HEK293 (cell line): ENCODE data around the gene IL11.

Source experiments
- FEZF1 ChIP-seq: fragments of 450-650 bp; formaldehyde crosslinking; IDR thresholded peaks from 2 replicates; pipeline ENCODE4 v1.5.1; 2016; ENCODE audit warnings: missing biosample characterization, missing genetic modification characterization
- GFI1B ChIP-seq: fragments of 450-650 bp; formaldehyde crosslinking; IDR thresholded peaks from 2 replicates; pipeline ENCODE4 v1.5.1; 2016; ENCODE audit warnings: missing biosample characterization, missing genetic modification characterization
- HOXC10 ChIP-seq: sonication (generic); formaldehyde crosslinking; IDR thresholded peaks from 2 replicates; pipeline ENCODE4 v1.8.1; 2023; ENCODE audit warnings: mild to moderate bottlenecking, missing genetic modification reagents
- KLF16 ChIP-seq: fragments of 450-650 bp; formaldehyde crosslinking; IDR thresholded peaks from 2 replicates; pipeline ENCODE4 v1.5.1; 2017; ENCODE audit warnings: missing biosample characterization, missing genetic modification characterization
- KLF7 ChIP-seq: fragments of 450-650 bp; formaldehyde crosslinking; IDR thresholded peaks from 2 replicates; pipeline ENCODE4 v1.5.1; 2016; ENCODE audit warnings: missing biosample characterization, missing genetic modification characterization, borderline replicate concordance
- MYNN ChIP-seq: fragments of 450-650 bp; formaldehyde crosslinking; IDR thresholded peaks from 2 replicates; pipeline ENCODE4 v1.5.1; 2016; ENCODE audit warnings: missing biosample characterization, missing genetic modification characterization, borderline replicate concordance
- PATZ1 ChIP-seq: fragments of 450-650 bp; formaldehyde crosslinking; IDR thresholded peaks from 2 replicates; pipeline ENCODE4 v1.5.1; 2016; ENCODE audit warnings: missing biosample characterization, missing genetic modification characterization
- PRDM10 ChIP-seq: fragments of 450-650 bp; formaldehyde crosslinking; IDR thresholded peaks from 2 replicates; pipeline ENCODE4 v1.5.1; 2016; ENCODE audit warnings: missing biosample characterization, missing genetic modification characterization
- SCRT1 ChIP-seq: fragments of 450-650 bp; formaldehyde crosslinking; IDR thresholded peaks from 2 replicates; pipeline ENCODE4 v1.5.1; 2016; ENCODE audit warnings: missing biosample characterization, missing genetic modification characterization, borderline replicate concordance
- ZBTB11 ChIP-seq: fragments of 450-650 bp; formaldehyde crosslinking; conservative IDR thresholded peaks from 2 replicates; pipeline ENCODE4 v1.5.1; 2016; ENCODE audit warnings: low read depth, missing biosample characterization, missing genetic modification characterization
- ZBTB20 ChIP-seq: fragments of 450-650 bp; formaldehyde crosslinking; IDR thresholded peaks from 2 replicates; pipeline ENCODE4 v1.5.1; 2016; ENCODE audit warnings: missing biosample characterization, missing genetic modification characterization
- ZBTB21 ChIP-seq: fragments of 450-650 bp; formaldehyde crosslinking; IDR thresholded peaks from 2 replicates; pipeline ENCODE4 v1.5.1; 2017; ENCODE audit warnings: missing biosample characterization, missing genetic modification characterization
- ZEB2 ChIP-seq: fragments of 450-650 bp; formaldehyde crosslinking; IDR thresholded peaks from 2 replicates; pipeline ENCODE4 v1.5.1; 2016; ENCODE audit warnings: missing biosample characterization, missing genetic modification characterization
- ZFP3 ChIP-seq: fragments of 450-650 bp; formaldehyde crosslinking; IDR thresholded peaks from 2 replicates; pipeline ENCODE4 v1.5.1; 2016; ENCODE audit warnings: low read depth, missing biosample characterization, missing genetic modification characterization
- ZNF10 ChIP-seq: fragments of 450-650 bp; formaldehyde crosslinking; IDR thresholded peaks from 2 replicates; pipeline ENCODE4 v1.5.1; 2017; ENCODE audit warnings: missing biosample characterization, missing genetic modification characterization
- ZNF112 ChIP-seq: fragments of 450-650 bp; formaldehyde crosslinking; IDR thresholded peaks from 2 replicates; pipeline ENCODE4 v1.5.0; 2017; ENCODE audit warnings: missing biosample characterization, missing genetic modification characterization
- ZNF155 ChIP-seq: fragments of 450-650 bp; formaldehyde crosslinking; IDR thresholded peaks from 2 replicates; pipeline ENCODE4 v1.5.1; 2016; ENCODE audit warnings: missing biosample characterization, missing genetic modification characterization
- ZNF2 ChIP-seq: fragments of 450-650 bp; formaldehyde crosslinking; IDR thresholded peaks from 2 replicates; pipeline ENCODE4 v1.5.1; 2016; ENCODE audit warnings: missing biosample characterization, missing genetic modification characterization
- ZNF221 ChIP-seq: fragments of 450-650 bp; formaldehyde crosslinking; IDR thresholded peaks from 2 replicates; pipeline ENCODE4 v1.5.1; 2017; ENCODE audit warnings: missing biosample characterization, missing genetic modification characterization, borderline replicate concordance
- ZNF23 ChIP-seq: fragments of 450-650 bp; formaldehyde crosslinking; IDR thresholded peaks from 2 replicates; pipeline ENCODE4 v1.5.1; 2016; ENCODE audit warnings: missing biosample characterization, missing genetic modification characterization, borderline replicate concordance
- ZNF24 ChIP-seq: fragments of 450-650 bp; formaldehyde crosslinking; IDR thresholded peaks from 2 replicates; pipeline ENCODE4 v1.5.1; 2016; ENCODE audit warnings: missing biosample characterization, missing genetic modification characterization
- ZNF248 ChIP-seq: fragments of 450-650 bp; formaldehyde crosslinking; IDR thresholded peaks from 2 replicates; pipeline ENCODE4 v1.5.1; 2017; ENCODE audit warnings: missing biosample characterization, missing genetic modification characterization
- ZNF292 ChIP-seq: fragments of 450-650 bp; formaldehyde crosslinking; IDR thresholded peaks from 2 replicates; pipeline ENCODE4 v1.5.1; 2016; ENCODE audit warnings: low read depth, missing biosample characterization, missing genetic modification characterization, borderline replicate concordance
- ZNF324 ChIP-seq: fragments of 450-650 bp; formaldehyde crosslinking; IDR thresholded peaks from 2 replicates; pipeline ENCODE4 v1.5.1; 2016; ENCODE audit warnings: missing biosample characterization, missing genetic modification characterization
- ZNF335 ChIP-seq: fragments of 450-650 bp; formaldehyde crosslinking; conservative IDR thresholded peaks from 2 replicates; pipeline ENCODE4 v1.5.1; 2016; ENCODE audit warnings: missing biosample characterization, missing genetic modification characterization
- ZNF629 ChIP-seq: fragments of 450-650 bp; formaldehyde crosslinking; IDR thresholded peaks from 2 replicates; pipeline ENCODE4 v1.5.1; 2017; ENCODE audit warnings: missing biosample characterization, missing genetic modification characterization
- TF ChIP-seq, protein P1 (sequence below): fragments of 450-650 bp; formaldehyde crosslinking; IDR thresholded peaks from 2 replicates; pipeline ENCODE4 v1.5.1; 2017; ENCODE audit warnings: missing biosample characterization, missing genetic modification characterization
- TF ChIP-seq, protein P2 (sequence below): fragments of 450-650 bp; formaldehyde crosslinking; IDR thresholded peaks from 2 replicates; pipeline ENCODE4 v1.5.1; 2016; ENCODE audit warnings: missing biosample characterization, missing genetic modification characterization

IL11 gene

DNA sequence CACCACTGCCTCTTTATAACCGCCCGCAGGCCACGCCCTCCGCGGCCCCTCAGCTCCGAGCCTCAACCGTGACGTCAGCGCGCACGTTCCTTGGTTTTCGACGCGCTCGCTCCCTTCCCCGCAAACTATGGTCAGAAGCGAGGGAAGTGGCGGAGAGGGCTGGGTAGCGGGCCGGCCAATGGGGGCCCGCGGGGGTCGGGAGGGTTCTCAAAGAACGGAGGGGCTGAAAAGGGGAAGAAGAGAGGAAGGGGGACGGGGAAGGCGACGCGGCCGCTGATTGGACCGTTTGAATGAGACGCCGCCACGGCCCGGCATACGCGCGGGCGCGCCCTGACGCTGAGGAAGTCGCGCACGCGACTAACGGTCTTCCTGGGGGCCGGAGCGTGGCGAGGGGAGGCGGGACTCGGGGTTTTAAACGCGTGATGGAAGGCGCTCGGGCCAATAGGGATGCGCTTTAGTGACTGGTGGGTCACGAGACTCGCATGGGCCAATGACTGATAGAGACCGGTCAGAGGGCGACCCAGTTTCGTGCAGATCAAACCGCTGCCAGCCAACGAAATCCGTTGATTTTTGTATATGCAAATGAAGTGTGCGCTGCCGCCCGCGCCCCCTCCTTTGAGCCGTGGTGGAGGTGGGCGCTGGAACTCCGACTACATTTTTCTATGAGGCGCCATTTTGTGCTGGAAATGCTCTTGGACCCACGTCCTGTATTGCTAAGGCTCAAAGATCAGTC lies 37.7 kb upstream of the IL11 start (continued):
- TF ChIP-seq, protein P1, sequence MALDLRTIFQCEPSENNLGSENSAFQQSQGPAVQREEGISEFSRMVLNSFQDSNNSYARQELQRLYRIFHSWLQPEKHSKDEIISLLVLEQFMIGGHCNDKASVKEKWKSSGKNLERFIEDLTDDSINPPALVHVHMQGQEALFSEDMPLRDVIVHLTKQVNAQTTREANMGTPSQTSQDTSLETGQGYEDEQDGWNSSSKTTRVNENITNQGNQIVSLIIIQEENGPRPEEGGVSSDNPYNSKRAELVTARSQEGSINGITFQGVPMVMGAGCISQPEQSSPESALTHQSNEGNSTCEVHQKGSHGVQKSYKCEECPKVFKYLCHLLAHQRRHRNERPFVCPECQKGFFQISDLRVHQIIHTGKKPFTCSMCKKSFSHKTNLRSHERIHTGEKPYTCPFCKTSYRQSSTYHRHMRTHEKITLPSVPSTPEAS (tag by site-specific recombination) = 0 out of 2 replicates have a peak, but pooled peaks have one; percentile 25
- TF ChIP-seq, protein P2, sequence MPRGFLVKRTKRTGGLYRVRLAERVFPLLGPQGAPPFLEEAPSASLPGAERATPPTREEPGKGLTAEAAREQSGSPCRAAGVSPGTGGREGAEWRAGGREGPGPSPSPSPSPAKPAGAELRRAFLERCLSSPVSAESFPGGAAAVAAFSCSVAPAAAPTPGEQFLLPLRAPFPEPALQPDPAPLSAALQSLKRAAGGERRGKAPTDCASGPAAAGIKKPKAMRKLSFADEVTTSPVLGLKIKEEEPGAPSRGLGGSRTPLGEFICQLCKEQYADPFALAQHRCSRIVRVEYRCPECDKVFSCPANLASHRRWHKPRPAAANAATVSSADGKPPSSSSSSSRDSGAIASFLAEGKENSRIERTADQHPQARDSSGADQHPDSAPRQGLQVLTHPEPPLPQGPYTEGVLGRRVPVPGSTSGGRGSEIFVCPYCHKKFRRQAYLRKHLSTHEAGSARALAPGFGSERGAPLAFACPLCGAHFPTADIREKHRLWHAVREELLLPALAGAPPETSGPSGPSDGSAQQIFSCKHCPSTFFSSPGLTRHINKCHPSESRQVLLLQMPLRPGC (tag by site-specific recombination) = peak; percentile 83
- TF ChIP-seq MYNN (no peak), ZNF112 (tag by site-specific recombination) (no peak), ZNF24 (tag by site-specific recombination) (peak; percentile 96), ZNF335 (tag by site-specific recombination) (peak; percentile 96), ZNF324 (tag by site-specific recombination) (peak; percentile 78), ZNF10 (tag by site-specific recombination) (peak; percentile 66; the same call in 1 of the 2 replicates), ZNF248 (tag by site-specific recombination) (no peak), ZNF221 (tag by site-specific recombination) (no peak), ZNF155 (tag by site-specific recombination) (no peak), SCRT1 (tag by site-specific recombination) (no peak), ZNF629 (tag by site-specific recombination) (peak; percentile 98), ZNF23 (tag by site-specific recombination) (no peak), PRDM10 (tag by site-specific recombination) (peak; percentile 75), GFI1B (tag by site-specific recombination) (no peak), KLF7 (peak; percentile 91; the same call in 1 of the 2 replicates), ZBTB11 (tag by site-specific recombination) (peak; percentile 61), ZBTB21 (tag by site-specific recombination) (peak; percentile 97), ZNF292 (tag by site-specific recombination) (no peak), HOXC10 (CRISPR knock-in tag) (0 out of 2 replicates have a peak, but pooled peaks have one; percentile 87), ZNF2 (tag by site-specific recombination) (no peak), ZEB2 (tag by site-specific recombination) (peak; percentile 90; the same call in 1 of the 2 replicates), ZFP3 (tag by site-specific recombination) (no peak), KLF16 (tag by site-specific recombination) (peak; percentile 86), PATZ1 (tag by site-specific recombination) (peak; percentile 98), ZBTB20 (tag by site-specific recombination) (peak; percentile 88), FEZF1 (tag by site-specific recombination) (peak; percentile 37; the same call in 1 of the 2 replicates)
